ENCODE data around the gene TNXB.
"Not testable (repeated sequence)": the region's sequence is repeated elsewhere in the genome, so short reads cannot be mapped to it uniquely, and the experiment has no call there.

The TNXB gene

GRCh38 chr6:32102255-32102654, 6.9 kb downstream of the TNXB start:
- no peak for TF ChIP-seq CTCF (IDR thresholded peaks at IDR 0.05; ENCODE audit: insufficient read depth, low read depth, low read length, missing control alignments)
- DNase-seq (ENCODE audit: low read depth), result no peak
- no peak overlapping the region for H3K4me3 ChIP-seq (ENCODE audit: low read length)

GRCh38 chr6:32100251-32100650, 8.9 kb downstream of the TNXB start:
- not testable (repeated sequence) for DNase-seq (ENCODE audit: low read depth); H3K4me3 ChIP-seq (ENCODE audit: low read length)

- TF ChIP-seq CTCF (IDR thresholded peaks at IDR 0.05; ENCODE audit: insufficient read depth, low read depth, low read length, missing control alignments), result no peak
- no peak overlapping the region for H3K4me3 ChIP-seq (ENCODE audit: low read length)
Measured at GRCh38 chr6:32097364-32097763, 11.8 kb downstream of the TNXB start.

GRCh38 chr6:32096394-32097258, 12.5 kb downstream of the TNXB start:
- no peak for TF ChIP-seq CTCF (IDR thresholded peaks at IDR 0.05; ENCODE audit: insufficient read depth, low read depth, low read length, missing control alignments)
- DNase-seq (ENCODE audit: low read depth), result no peak

More at GRCh38 chr6:32097364-32097763, 11.8 kb downstream of the TNXB start:
- no peak for DNase-seq (ENCODE audit: low read depth)

GRCh38 chr6:32096087-32096393, 13.1 kb downstream of the TNXB start:
- TF ChIP-seq CTCF (IDR thresholded peaks at IDR 0.05; ENCODE audit: insufficient read depth, low read depth, low read length, missing control alignments), result no peak
- H3K4me3 ChIP-seq (ENCODE audit: low read length), result no peak overlapping the region
- no peak for DNase-seq (ENCODE audit: low read depth)

More at GRCh38 chr6:32096394-32097258, 12.5 kb downstream of the TNXB start:
- no peak overlapping the region for H3K4me3 ChIP-seq (ENCODE audit: low read length)

GRCh38 chr6:32095338-32096086, 13.6 kb downstream of the TNXB start:
- DNase-seq (ENCODE audit: low read depth), result no peak
- no peak for TF ChIP-seq CTCF (IDR thresholded peaks at IDR 0.05; ENCODE audit: insufficient read depth, low read depth, low read length, missing control alignments)
- no peak overlapping the region for H3K4me3 ChIP-seq (ENCODE audit: low read length)

- no peak for TF ChIP-seq CTCF (IDR thresholded peaks at IDR 0.05; ENCODE audit: insufficient read depth, low read depth, low read length, missing control alignments)
- no peak overlapping the region for H3K4me3 ChIP-seq (ENCODE audit: low read length)
- DNase-seq (ENCODE audit: low read depth), result no peak
Measured at GRCh38 chr6:32092760-32093497, 16.2 kb downstream of the TNXB start.
